ENCODE results near the gene HRH2.

DNA sequence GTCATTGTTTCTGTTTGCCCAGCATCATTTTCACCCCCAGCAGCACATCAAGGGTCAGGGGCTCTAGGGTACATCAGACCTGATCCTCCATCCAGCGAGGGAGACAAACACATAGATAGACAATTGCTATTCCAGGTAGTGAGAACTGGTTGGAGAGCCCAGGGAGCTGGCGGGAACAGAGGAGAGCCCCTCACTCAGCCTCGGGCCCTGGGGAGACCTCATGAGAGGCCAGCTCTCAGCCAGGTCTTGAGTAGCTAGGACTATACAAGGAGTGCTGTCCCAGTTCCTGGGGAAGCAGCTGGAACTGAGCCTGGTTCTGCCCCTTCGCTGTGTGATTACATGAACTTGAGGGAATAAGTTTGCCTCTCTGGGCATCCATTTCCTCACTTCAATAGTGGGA, 80.3 kb downstream of the HRH2 start:
- TF ChIP-seq, protein P1, sequence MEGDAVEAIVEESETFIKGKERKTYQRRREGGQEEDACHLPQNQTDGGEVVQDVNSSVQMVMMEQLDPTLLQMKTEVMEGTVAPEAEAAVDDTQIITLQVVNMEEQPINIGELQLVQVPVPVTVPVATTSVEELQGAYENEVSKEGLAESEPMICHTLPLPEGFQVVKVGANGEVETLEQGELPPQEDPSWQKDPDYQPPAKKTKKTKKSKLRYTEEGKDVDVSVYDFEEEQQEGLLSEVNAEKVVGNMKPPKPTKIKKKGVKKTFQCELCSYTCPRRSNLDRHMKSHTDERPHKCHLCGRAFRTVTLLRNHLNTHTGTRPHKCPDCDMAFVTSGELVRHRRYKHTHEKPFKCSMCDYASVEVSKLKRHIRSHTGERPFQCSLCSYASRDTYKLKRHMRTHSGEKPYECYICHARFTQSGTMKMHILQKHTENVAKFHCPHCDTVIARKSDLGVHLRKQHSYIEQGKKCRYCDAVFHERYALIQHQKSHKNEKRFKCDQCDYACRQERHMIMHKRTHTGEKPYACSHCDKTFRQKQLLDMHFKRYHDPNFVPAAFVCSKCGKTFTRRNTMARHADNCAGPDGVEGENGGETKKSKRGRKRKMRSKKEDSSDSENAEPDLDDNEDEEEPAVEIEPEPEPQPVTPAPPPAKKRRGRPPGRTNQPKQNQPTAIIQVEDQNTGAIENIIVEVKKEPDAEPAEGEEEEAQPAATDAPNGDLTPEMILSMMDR (IDR thresholded peaks at IDR 0.05), result no peak
- TF ChIP-seq POLR2A (IDR thresholded peaks at IDR 0.05), result no peak

Measured in body of pancreas (tissue), 4 donors.